ENCODE data around the gene SIN3B.

Gene SIN3B

DNA sequence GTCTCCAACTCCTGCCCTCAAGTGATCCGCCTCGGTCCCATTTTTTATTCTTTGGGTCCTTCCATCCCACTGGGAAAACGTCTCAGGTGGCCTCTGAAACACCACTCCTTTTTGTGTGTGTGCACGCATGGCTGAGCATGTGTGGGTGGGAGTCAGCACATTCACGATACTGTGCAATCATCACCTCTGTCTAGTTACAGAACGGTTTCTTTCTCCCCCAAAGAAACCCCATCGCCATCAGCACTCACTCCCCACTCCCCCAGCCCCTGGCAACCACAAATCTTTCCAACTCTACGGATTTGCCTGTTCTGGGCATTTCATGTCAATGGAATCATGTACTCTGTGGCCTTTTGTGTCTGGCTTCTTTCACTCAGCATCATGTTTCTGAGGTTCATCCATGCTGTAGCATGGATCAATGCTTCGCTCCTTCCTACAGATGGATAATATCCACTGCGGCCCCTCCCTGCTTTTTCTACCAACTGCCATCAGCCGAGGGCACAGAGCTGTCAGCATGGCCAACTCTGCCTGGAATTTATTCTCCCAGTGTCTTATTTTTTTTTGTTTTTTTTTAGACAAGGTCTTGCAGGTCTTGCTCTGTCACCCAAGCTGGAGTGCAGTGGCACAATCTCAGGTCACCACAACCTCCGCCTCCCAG is 69.3 kb downstream of the SIN3B start:
- Mint-ChIP-seq H3K4me3 (peak overlapping the region; percentile 62), H3K27me3 (peaks cover 10% of the 10 kb centered on the region), H3K9me3 (no peaks in the 10 kb centered on the region), H3K4me1 (peaks cover 17% of the 10 kb centered on the region), H3K27ac (peak overlapping the region; percentile 12), H3K36me3 (no peaks in the 10 kb centered on the region)

DNA sequence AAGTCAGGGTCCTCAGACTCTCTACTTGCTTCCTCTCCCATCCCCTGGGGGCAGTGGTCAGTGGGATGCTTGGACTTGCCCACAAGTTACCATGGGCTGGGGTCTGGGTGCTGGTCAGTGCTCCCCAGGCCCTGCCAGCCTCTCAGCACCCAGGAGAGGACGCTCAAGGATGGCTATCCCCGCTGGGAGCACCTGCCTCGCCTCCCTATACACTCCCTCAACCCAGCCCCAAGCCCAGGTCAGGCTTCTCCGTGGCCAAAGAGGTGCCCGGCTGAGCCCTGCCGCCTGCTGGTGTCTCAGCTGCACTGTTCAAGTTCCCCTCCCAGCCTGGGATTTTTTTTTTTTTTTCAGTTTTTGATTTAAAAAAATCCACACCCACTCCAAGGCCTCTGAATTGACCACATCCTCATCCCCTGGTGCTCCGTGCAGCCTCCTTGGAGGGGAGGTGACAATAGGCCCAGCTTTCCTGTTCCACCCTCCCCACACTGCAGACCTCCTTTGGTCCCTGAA is 70.4 kb downstream of the SIN3B start:
- Mint-ChIP-seq H3K27ac (no peak overlapping the region), H3K9me3 (no peaks in the 10 kb centered on the region), H3K4me1 (peaks cover 17% of the 10 kb centered on the region), H3K4me3 (no peak overlapping the region), H3K27me3 (peaks cover 8% of the 10 kb centered on the region), H3K36me3 (no peaks in the 10 kb centered on the region)

DNA sequence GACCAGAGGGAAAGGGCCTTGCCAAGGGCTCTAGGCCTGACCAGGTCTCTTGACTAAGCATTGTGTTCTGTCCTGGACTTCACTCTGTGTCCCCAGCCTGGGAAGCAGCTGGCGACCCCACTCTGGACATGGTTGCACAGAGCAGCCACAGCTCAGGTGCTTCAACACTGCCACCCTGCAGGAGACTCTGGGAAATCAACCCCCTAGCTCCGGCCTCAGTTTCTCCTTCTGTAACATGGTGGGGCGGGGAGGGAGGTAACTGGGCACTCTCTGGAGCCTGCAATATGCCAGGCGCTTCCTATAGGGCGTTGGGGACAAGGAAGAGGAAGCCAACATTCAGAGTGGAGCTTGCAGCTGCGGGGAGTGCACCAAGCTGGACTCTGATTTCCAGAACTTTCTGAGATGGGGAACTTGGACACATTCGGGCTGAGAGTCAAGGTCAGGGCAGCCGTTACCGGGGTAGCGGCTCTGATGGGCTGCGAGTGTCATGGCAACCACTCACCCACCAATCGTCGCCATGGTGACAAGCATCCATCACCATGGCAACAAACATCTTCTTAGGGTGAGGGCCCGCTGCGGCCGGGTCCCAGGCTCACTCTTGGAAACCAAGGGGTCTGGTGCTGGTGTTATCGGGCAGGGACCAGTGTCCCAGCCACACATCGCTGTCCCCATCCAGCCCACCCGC is 72.4 kb downstream of the SIN3B start:
- Mint-ChIP-seq H3K4me1 (peaks cover 17% of the 10 kb centered on the region), H3K9me3 (no peaks in the 10 kb centered on the region), H3K27me3 (peaks cover 5% of the 10 kb centered on the region), H3K4me3 (no peak overlapping the region), H3K27ac (no peak overlapping the region), H3K36me3 (no peaks in the 10 kb centered on the region)

DNA sequence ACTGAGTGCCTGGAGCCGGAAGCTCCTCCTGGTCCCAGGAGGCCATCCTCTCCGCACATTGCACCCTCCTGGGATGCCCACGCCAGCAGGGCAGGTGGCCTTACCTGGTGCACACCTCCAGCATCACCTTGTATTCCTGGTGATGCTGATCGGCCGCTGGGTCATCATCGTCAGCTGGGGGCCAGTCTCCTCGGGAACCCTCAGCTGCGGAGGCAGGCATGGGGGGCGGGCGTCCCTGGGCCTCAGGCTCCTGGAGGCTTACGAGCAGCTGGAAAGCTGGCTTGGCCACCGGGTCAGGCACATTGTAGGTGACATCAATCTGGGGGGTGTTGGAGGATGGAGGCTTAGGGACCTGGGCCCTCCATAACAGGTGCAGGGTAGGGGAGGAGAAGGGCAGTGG is 73.3 kb downstream of the SIN3B start:
- Mint-ChIP-seq H3K36me3 (no peaks in the 10 kb centered on the region), H3K27ac (no peak overlapping the region), H3K27me3 (peaks cover 5% of the 10 kb centered on the region), H3K4me1 (peaks cover 17% of the 10 kb centered on the region), H3K9me3 (no peaks in the 10 kb centered on the region), H3K4me3 (no peak overlapping the region)

DNA sequence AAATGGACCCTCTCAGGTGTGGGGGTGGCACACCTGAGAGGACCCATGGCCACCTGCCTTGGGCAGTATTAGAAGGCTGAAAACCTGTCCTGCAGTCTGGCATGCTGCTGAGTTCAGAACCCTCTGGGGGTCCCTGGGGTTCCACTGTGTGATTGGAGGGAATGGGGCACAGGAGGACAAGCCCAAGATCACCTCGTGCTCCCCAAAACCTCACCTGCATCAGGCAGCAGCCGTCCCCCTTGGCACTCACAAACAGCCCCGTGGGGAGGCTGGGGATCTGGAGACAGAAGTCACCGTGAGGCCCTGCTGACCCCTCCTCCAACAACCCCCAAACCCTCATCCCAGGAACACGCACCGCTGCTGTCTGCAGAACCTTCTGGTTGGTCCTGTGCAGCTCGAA is 74.1 kb downstream of the SIN3B start:
- H3K27me3 Mint-ChIP-seq, result peaks cover 4% of the 10 kb centered on the region
- peaks cover 15% of the 10 kb centered on the region for H3K4me1 Mint-ChIP-seq
- H3K36me3 Mint-ChIP-seq, result no peaks in the 10 kb centered on the region
- H3K4me3 Mint-ChIP-seq, result no peak overlapping the region
- H3K9me3 Mint-ChIP-seq, result no peaks in the 10 kb centered on the region
- no peak overlapping the region for H3K27ac Mint-ChIP-seq

DNA sequence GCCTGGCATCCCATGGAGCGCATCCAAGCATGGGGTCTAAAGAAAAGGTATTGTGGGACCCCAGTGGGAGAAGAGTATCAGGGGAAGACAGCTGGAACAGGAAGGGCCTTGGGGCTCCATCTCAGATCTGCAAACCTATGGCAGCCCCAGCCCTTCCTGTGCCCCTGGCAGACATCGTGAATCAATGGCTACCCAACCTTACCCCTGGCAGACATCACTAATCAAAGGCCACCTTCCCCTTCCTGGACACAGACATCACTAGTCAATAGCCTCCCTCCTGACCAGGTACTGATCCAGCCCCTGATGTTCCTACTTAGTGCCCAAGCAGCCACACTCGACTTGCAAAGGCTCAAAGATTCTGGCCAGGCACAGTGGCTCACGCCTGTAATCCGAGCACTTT is 75.4 kb downstream of the SIN3B start:
- Mint-ChIP-seq H3K27me3 (no peaks in the 10 kb centered on the region), H3K27ac (no peak overlapping the region), H3K9me3 (no peaks in the 10 kb centered on the region), H3K36me3 (no peaks in the 10 kb centered on the region), H3K4me3 (no peak overlapping the region), H3K4me1 (peaks cover 5% of the 10 kb centered on the region)

DNA sequence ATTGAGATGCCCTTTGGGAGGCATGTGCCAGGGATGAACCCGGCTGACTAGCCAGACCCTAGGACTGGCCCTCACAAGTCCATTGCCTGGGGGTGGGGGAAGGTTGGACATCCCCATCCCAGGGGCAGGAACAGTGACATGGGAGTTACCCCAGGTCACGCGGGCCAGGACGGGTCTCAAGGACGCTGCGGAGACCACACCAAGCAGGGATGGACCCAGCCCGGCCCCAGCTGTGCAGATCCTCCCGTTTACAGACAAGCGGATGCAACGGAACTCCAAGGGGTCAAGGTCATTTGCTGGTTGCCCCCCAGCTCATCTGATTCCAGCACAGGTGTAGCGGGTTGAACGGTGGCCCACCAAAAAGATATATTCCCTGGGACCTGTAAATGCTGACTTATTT is 79.6 kb downstream of the SIN3B start:
- no peak overlapping the region for H3K4me3 Mint-ChIP-seq
- H3K27ac Mint-ChIP-seq, result no peak overlapping the region
- H3K36me3 Mint-ChIP-seq, result peaks cover 6% of the 10 kb centered on the region

DNA sequence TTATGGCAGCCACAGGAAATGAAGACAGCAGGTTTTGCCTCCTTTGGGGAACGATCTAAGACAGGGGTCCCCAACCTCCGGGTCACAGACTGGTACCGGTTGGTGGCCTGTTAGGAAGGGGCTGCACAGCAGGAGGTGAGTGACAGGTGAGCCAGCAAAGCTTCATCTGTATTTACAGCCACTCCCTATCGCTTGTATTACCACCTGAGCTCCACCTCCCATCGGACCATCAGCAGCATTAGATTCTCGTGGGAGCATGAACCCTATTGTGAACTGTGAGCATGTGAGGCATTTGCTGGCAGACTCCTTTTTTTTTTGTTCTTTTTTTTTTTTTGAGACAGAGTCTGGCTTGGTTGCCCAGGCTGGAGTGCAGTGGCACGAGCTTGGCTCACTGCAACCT is 81.8 kb downstream of the SIN3B start:
- Mint-ChIP-seq H3K36me3 (peaks cover 8% of the 10 kb centered on the region), H3K27ac (no peak overlapping the region), H3K4me1 (no peaks in the 10 kb centered on the region)

More for the DNA sequence above, 79.6 kb downstream of the SIN3B start:
- H3K27me3 Mint-ChIP-seq, result no peaks in the 10 kb centered on the region
- H3K4me1 Mint-ChIP-seq, result no peaks in the 10 kb centered on the region
- peaks cover 3% of the 10 kb centered on the region for H3K9me3 Mint-ChIP-seq

DNA sequence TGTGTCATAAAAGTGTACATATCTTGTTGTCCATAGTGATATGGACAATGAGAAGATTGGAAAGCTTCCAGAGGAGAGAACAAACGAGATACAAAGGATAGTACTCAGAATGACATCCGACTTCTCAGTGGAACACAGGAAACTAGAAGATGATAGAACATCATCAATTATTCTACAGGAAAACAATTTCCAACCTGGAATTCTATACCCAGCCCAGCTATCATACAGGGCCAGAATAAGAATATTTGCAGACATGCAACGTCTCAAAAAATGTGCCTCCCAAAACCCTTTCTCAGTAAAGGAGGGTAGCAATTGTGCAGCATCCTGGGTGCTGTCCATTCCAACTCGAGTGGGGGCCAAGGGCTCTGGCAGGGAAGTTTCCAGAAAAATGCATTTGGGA is 83.6 kb downstream of the SIN3B start:
- Mint-ChIP-seq H3K36me3 (peaks cover 8% of the 10 kb centered on the region), H3K27ac (no peak overlapping the region), H3K4me1 (no peaks in the 10 kb centered on the region), H3K4me3 (no peak overlapping the region), H3K27me3 (peaks cover 3% of the 10 kb centered on the region), H3K9me3 (peaks cover 3% of the 10 kb centered on the region)

More for the DNA sequence above, 81.8 kb downstream of the SIN3B start:
- no peak overlapping the region for H3K4me3 Mint-ChIP-seq
- peaks cover 3% of the 10 kb centered on the region for H3K9me3 Mint-ChIP-seq
- H3K27me3 Mint-ChIP-seq, result no peaks in the 10 kb centered on the region

DNA sequence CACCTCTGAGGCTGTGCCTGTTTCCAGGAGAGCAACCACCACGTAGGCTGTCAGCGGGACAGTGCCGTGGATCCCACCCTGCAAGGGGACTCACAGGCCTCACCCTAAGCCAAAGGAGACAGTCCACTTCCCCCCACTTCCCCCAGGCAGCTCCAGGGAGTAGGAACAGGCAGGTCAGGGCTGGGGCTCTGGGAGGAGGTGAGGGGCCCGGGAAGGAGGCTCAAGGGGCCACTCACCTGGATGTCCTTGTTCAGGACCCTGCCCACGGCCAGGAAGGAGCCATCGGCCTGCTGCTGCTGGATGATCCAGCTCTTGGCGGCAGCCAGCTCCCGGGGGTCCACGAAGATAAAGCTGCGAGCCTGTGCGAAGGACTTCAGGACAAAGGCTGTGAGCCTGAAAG is 85.2 kb downstream of the SIN3B start:
- Mint-ChIP-seq H3K36me3 (peaks cover 8% of the 10 kb centered on the region), H3K9me3 (peaks cover 3% of the 10 kb centered on the region), H3K4me1 (no peaks in the 10 kb centered on the region), H3K27me3 (peaks cover 3% of the 10 kb centered on the region), H3K4me3 (no peak overlapping the region), H3K27ac (no peak overlapping the region)

DNA sequence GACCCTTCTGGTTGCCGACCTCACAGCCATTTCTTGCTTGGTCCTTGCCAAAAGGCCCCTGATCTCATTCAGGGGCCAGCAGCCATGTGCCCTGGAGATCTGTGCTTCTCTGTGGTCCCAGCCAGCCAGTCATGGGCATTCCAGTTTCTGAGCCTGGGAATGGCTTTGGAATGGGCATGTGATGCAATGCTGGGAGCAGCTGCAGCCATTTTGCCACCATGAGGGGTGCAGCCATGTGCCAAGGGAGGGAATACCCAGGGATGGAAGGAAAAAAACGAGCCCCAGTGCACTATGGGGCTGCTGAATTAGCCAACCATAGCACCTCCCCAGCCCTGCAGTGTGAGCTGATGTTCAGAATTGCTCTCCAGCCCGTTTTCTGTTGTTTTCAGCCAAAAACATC is 85.9 kb downstream of the SIN3B start:
- Mint-ChIP-seq H3K9me3 (peaks cover 3% of the 10 kb centered on the region), H3K27ac (no peak overlapping the region), H3K27me3 (peaks cover 3% of the 10 kb centered on the region), H3K4me3 (no peak overlapping the region), H3K36me3 (peaks cover 8% of the 10 kb centered on the region), H3K4me1 (no peaks in the 10 kb centered on the region)

DNA sequence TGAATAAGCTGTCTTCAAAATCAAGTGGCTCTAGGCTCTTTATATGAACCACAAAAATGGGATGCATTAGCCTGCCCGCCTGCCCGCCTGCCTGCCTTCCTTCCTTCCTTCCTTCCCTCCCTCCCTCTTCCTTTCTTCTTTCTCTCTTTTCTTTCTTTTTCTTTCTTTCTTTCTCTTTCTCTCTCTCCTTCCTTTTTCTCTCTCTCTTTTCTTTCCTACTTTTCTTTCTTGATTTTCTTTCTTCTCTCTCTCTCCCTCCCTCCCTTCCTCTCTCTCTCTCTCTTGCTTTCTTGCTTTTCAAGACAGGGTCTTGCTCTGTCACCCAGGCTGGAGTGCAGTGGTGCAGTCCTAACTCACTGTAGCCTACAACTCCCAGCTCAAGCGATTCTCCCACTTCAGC is 86.5 kb downstream of the SIN3B start:
- H3K9me3 Mint-ChIP-seq, result peaks cover 3% of the 10 kb centered on the region
- H3K36me3 Mint-ChIP-seq, result peaks cover 8% of the 10 kb centered on the region
- no peak overlapping the region for H3K4me3 Mint-ChIP-seq
- no peak overlapping the region for H3K27ac Mint-ChIP-seq
- no peaks in the 10 kb centered on the region for H3K4me1 Mint-ChIP-seq
- peaks cover 3% of the 10 kb centered on the region for H3K27me3 Mint-ChIP-seq

DNA sequence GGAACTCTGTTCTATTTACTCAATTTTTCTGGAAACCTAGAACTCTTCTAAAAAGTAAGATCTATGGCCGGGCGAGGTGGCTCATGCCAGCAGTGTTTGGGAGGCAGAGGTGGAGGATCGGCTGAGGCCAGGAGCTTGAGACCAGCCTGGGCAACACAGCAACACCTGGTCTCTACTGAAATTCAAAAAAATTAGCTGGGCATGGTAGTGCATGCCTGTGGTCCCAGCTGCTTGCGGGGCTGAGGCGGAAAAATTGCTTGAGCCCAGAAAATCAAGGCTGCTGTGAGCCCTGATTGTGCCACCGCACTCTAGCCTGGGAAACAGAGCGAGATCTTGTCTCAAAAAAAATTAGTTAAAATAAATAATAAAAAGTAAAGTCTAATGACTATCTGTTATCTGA is 88.2 kb downstream of the SIN3B start:
- no peak overlapping the region for H3K4me3 Mint-ChIP-seq
- no peaks in the 10 kb centered on the region for H3K4me1 Mint-ChIP-seq
- peaks cover 8% of the 10 kb centered on the region for H3K36me3 Mint-ChIP-seq
- peaks cover 3% of the 10 kb centered on the region for H3K27me3 Mint-ChIP-seq
- no peak overlapping the region for H3K27ac Mint-ChIP-seq
- H3K9me3 Mint-ChIP-seq, result peaks cover 3% of the 10 kb centered on the region

DNA sequence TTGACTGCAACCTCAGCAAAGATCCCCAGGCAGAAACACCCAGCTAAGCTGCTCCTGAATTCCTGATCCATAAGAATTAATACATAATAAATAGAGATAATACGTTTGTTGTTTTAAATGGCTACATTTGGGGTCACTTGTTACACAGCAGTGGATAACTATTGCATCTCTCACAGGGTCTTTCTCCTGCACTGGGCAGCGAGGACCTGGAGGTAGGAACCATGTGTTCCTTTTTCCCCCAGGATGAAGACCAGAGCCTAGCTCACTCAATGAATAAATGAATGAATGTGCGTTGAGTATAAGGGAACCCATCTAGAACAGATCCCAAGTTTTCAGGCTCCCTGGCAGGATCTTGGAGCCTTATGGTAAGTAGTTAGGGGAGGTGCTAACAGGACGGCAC is 90.3 kb downstream of the SIN3B start:
- Mint-ChIP-seq H3K36me3 (no peaks in the 10 kb centered on the region), H3K27me3 (peaks cover 3% of the 10 kb centered on the region), H3K9me3 (no peaks in the 10 kb centered on the region), H3K4me3 (no peak overlapping the region), H3K27ac (no peak overlapping the region), H3K4me1 (no peaks in the 10 kb centered on the region)

DNA sequence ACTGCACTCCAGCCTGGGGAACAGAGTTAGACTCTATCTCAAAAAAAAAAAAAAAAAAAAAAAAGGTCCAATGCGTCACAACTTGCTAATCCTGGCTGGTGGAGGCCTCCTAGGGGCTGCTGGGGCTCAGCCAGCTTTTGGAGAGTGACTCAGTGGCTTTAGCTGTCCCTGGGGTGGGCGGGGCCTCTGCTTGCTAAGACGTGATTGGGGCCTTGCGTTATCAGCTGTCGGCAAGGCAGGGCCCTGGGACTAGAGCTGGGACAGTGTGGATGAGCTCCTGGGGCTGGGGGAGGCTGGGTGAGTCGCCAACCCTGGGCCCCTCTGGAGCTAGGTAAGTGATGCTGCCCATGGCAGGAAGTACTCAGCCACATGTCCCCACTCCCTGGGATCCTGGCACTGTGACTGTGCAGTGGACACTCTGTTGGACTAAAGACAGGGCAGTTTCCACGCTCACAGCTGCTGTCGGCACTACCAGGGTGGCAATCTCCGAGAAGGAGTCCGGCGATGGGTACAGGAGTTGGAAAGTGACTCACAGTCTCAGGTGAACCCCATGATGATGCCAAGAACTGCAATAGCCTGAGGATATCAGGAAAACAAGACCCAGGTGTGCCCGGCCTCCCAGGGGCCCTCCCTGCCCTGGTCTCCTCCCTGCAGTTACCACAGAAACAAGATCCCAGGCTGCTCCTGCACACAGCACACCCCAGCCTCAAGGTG is 91.8 kb downstream of the SIN3B start:
- Mint-ChIP-seq H3K27ac (no peak overlapping the region), H3K36me3 (no peaks in the 10 kb centered on the region), H3K4me1 (no peaks in the 10 kb centered on the region), H3K27me3 (peaks cover 3% of the 10 kb centered on the region), H3K9me3 (no peaks in the 10 kb centered on the region), H3K4me3 (no peak overlapping the region)

All from activated naive CD4-positive, alpha-beta T cell treated with anti-CD3 and anti-CD28 coated beads, Interleukin-2, amount 50 U/mL, for 24 hours (primary cell).